SK-N-SH treated with all-trans-retinoic acid at 6 μM for 48 hours (cell line): ENCODE data around the gene TATDN3.

Experiments
- ATAC-seq: fragments of 200-7000 bp; cut with Tn5 transposase; 3 replicates; pipeline ENCODE4 v1.9.1; 2020; ENCODE audit warnings: mild to moderate bottlenecking, moderate library complexity
- ARNTL ChIP-seq: fragments of 450-650 bp; formaldehyde crosslinking; IDR thresholded peaks from 2 replicates; pipeline ENCODE4 v1.5.0; 2020; ENCODE audit warnings: low read depth, mild to moderate bottlenecking, moderate library complexity, borderline replicate concordance
- BACH2 ChIP-seq: fragments of 250-450 bp; sonication (Bioruptor Pico); IDR thresholded peaks from 2 replicates; pipeline ENCODE4 v1.9.0; 2021; ENCODE audit warnings: mild to moderate bottlenecking, borderline replicate concordance
- CREB5 ChIP-seq: fragments of 250-450 bp; sonication (Bioruptor Pico); IDR thresholded peaks from 2 replicates; pipeline ENCODE4 v1.5.1; 2020; ENCODE audit warnings: low read depth, mild to moderate bottlenecking, moderate library complexity
- CSDC2 ChIP-seq: fragments of 250-450 bp; sonication (Bioruptor Pico); IDR thresholded peaks from 2 replicates; pipeline ENCODE4 v1.5.0; 2020; ENCODE audit warnings: mild to moderate bottlenecking, moderate library complexity
- ESRRG ChIP-seq: fragments of 250-450 bp; sonication (Bioruptor Pico); IDR thresholded peaks from 2 replicates; pipeline ENCODE4 v1.6.1; 2021; ENCODE audit warnings: mild to moderate bottlenecking
- ISL1 ChIP-seq: fragments of 250-450 bp; sonication (Bioruptor Pico); IDR thresholded peaks from 2 replicates; pipeline ENCODE4 v2.1.2; 2022; ENCODE audit warnings: mild to moderate bottlenecking, moderate library complexity
- OSR1 ChIP-seq: fragments of 250-450 bp; sonication (Bioruptor Pico); IDR thresholded peaks from 2 replicates; pipeline ENCODE4 v1.8.0; 2022; ENCODE audit warnings: moderate library complexity, mild to moderate bottlenecking, inconsistent platforms
- POU6F1 ChIP-seq: fragments of 250-450 bp; sonication (Bioruptor Pico); IDR thresholded peaks from 2 replicates; pipeline ENCODE4 v1.8.0; 2021; ENCODE audit warnings: low read depth, mild to moderate bottlenecking, moderate library complexity, borderline replicate concordance
- PPARA ChIP-seq: fragments of 250-450 bp; sonication (Bioruptor Pico); IDR thresholded peaks from 2 replicates; pipeline ENCODE4 v1.5.0; 2020; ENCODE audit warnings: mild to moderate bottlenecking, borderline replicate concordance
- SNAI2 ChIP-seq: fragments of 250-450 bp; sonication (Bioruptor Pico); IDR thresholded peaks from 2 replicates; pipeline ENCODE4 v1.5.0; 2020; ENCODE audit warnings: mild to moderate bottlenecking, moderate library complexity
- TCF4 ChIP-seq: fragments of 250-450 bp; sonication (Bioruptor Pico); IDR thresholded peaks from 2 replicates; pipeline ENCODE4 v1.8.0; 2021; ENCODE audit warnings: mild to moderate bottlenecking, moderate library complexity, borderline replicate concordance
- TOX ChIP-seq: fragments of 250-450 bp; sonication (Bioruptor Pico); IDR thresholded peaks from 2 replicates; pipeline ENCODE4 v1.8.0; 2021; ENCODE audit warnings: mild to moderate bottlenecking, moderate library complexity, borderline replicate concordance
- TSHZ2 ChIP-seq: fragments of 250-450 bp; sonication (Bioruptor Pico); IDR thresholded peaks from 2 replicates; pipeline ENCODE4 v1.5.0; 2020; ENCODE audit warnings: mild to moderate bottlenecking, moderate library complexity
- ZC3H10 ChIP-seq: fragments of 250-450 bp; sonication (Bioruptor Pico); IDR thresholded peaks from 2 replicates; pipeline ENCODE4 v1.5.1; 2021; ENCODE audit warnings: mild to moderate bottlenecking, moderate library complexity
- ZFP3 ChIP-seq: fragments of 250-450 bp; sonication (Bioruptor Pico); IDR thresholded peaks from 2 replicates; pipeline ENCODE4 v1.5.0; 2020; ENCODE audit warnings: mild to moderate bottlenecking, moderate library complexity
- ZNF565 ChIP-seq: fragments of 450-650 bp; formaldehyde crosslinking; conservative IDR thresholded peaks from 2 replicates; pipeline ENCODE4 v1.5.0; 2020; ENCODE audit warnings: low read depth, mild to moderate bottlenecking, moderate library complexity
- ZNF70 ChIP-seq: fragments of 450-650 bp; formaldehyde crosslinking; IDR thresholded peaks from 2 replicates; pipeline ENCODE4 v1.5.0; 2020; ENCODE audit warnings: mild to moderate bottlenecking, moderate library complexity
- ZNF8 ChIP-seq: fragments of 450-650 bp; formaldehyde crosslinking; IDR thresholded peaks from 2 replicates; pipeline ENCODE4 v1.5.0; 2020; ENCODE audit warnings: mild to moderate bottlenecking, moderate library complexity
- TF ChIP-seq, protein P1 (sequence below): fragments of 250-450 bp; sonication (Bioruptor Pico); IDR thresholded peaks from 2 replicates; pipeline ENCODE4 v1.5.1; 2021; ENCODE audit warnings: mild to moderate bottlenecking, moderate library complexity
- TF ChIP-seq, protein P2 (sequence below): fragments of 250-450 bp; sonication (Bioruptor Pico); IDR thresholded peaks from 2 replicates; pipeline ENCODE4 v1.8.0; 2020; ENCODE audit warnings: mild to moderate bottlenecking, moderate library complexity, borderline replicate concordance

TATDN3 gene

GRCh38 chr1:212754193-212754592 is 37.5 kb upstream of the TATDN3 start:
- ATAC-seq: no peak
- no peak for TF ChIP-seq TSHZ2
- TF ChIP-seq, all 23 proteins: peak for 0

GRCh38 chr1:212754680-212755079 is 37.0 kb upstream of the TATDN3 start:
- TF ChIP-seq ZNF70 (CRISPR knock-in tag): no peak
- no peak for TF ChIP-seq CREB5 (CRISPR knock-in tag)
- TF ChIP-seq TSHZ2: no peak
- TF ChIP-seq ISL1 (CRISPR knock-in tag): no peak
- TF ChIP-seq ESRRG (CRISPR knock-in tag): no peak
- no peak for TF ChIP-seq TCF4
- TF ChIP-seq, all 23 proteins: peak for 0
- peak; percentile 19; the same call in 1 of the 3 replicates for ATAC-seq

GRCh38 chr1:212759683-212760082 is 32.0 kb upstream of the TATDN3 start:
- TF ChIP-seq PPARA (CRISPR knock-in tag) (no peak), TOX (CRISPR knock-in tag) (no peak), TCF4 (no peak), ZC3H10 (no peak)
- ATAC-seq: peak; percentile 48

DNA sequence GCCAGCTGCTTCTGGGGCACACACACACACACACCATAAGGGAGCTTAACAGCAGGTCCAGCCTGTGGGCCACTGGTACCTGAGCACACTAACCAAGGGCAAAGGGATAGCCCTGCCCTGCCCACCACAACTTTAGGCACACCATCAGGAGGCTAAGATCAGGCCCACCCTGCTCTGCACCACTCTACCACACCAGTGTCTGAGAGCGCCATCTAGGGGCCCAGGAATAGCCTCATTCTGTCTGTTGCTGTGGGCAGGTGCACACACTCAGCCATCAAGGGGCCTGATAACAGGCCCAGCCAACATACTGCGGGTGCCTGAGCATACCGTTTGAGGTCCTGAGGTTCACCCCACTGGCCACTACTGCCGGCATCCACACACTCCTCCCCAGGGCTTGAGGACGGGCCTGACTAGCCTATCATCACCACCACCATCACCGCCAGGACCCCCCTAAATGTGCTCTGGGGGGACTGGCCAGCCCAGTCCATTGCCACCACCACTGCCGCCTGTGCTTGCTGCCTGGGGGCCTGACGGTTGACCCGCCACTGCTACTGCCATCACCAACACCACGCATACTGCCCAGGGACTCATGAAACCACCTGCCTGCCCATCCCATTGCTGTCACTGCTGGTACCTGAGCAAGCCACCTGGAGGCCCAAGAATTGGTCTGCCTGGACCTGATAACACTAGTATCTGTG is 31.4 kb upstream of the TATDN3 start:
- no peak for TF ChIP-seq ZNF565 (CRISPR knock-in tag)
- TF ChIP-seq BACH2: no peak
- no peak for TF ChIP-seq ZC3H10
- TF ChIP-seq CSDC2 (CRISPR knock-in tag): no peak
- peak; percentile 83 for ATAC-seq

DNA sequence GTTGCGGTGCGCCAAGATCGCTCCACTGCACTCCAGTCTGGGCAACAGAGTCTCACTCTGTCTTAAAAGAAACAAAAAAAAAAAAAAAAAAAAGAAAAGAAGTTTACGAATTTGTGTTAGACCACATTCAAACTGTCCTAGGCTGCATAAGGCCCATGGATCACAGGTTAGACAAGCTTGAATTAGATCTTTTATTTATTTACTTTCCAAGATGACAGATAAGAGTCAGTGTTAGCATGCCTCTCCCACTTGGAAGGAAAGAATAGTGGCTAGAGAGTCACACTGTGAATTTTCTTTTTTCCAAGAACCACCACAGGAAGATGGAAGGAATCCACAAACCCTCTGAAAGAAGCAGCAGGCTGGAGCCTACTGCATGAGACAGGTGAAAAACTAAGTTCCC is 29.5 kb upstream of the TATDN3 start:
- no peak for ATAC-seq
- TF ChIP-seq POU6F1 (CRISPR knock-in tag) (no peak), ZFP3 (CRISPR knock-in tag) (no peak), ESRRG (CRISPR knock-in tag) (no peak), ZC3H10 (no peak), TCF4 (no peak), BACH2 (no peak), ARNTL (CRISPR knock-in tag) (no peak), PPARA (CRISPR knock-in tag) (no peak), ISL1 (CRISPR knock-in tag) (no peak), TOX (CRISPR knock-in tag) (no peak), OSR1 (CRISPR knock-in tag) (no peak), CREB5 (CRISPR knock-in tag) (no peak), SNAI2 (no peak), ZNF8 (no peak)
- TF ChIP-seq, protein P1, sequence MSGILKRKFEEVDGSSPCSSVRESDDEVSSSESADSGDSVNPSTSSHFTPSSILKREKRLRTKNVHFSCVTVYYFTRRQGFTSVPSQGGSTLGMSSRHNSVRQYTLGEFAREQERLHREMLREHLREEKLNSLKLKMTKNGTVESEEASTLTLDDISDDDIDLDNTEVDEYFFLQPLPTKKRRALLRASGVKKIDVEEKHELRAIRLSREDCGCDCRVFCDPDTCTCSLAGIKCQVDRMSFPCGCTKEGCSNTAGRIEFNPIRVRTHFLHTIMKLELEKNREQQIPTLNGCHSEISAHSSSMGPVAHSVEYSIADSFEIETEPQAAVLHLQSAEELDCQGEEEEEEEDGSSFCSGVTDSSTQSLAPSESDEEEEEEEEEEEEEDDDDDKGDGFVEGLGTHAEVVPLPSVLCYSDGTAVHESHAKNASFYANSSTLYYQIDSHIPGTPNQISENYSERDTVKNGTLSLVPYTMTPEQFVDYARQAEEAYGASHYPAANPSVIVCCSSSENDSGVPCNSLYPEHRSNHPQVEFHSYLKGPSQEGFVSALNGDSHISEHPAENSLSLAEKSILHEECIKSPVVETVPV: no peak
- TF ChIP-seq, protein P2, sequence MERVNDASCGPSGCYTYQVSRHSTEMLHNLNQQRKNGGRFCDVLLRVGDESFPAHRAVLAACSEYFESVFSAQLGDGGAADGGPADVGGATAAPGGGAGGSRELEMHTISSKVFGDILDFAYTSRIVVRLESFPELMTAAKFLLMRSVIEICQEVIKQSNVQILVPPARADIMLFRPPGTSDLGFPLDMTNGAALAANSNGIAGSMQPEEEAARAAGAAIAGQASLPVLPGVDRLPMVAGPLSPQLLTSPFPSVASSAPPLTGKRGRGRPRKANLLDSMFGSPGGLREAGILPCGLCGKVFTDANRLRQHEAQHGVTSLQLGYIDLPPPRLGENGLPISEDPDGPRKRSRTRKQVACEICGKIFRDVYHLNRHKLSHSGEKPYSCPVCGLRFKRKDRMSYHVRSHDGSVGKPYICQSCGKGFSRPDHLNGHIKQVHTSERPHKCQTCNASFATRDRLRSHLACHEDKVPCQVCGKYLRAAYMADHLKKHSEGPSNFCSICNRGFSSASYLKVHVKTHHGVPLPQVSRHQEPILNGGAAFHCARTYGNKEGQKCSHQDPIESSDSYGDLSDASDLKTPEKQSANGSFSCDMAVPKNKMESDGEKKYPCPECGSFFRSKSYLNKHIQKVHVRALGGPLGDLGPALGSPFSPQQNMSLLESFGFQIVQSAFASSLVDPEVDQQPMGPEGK (CRISPR knock-in tag): no peak
